OCI-LY7 (cell line): Measurements from ENCODE around the gene DACT2.

Experiments used
- EZH2phosphoT487 ChIP-seq: fragments of 200-600 bp; sonication (generic); IDR thresholded peaks from 2 replicates; pipeline ENCODE4 v1.6.1; 2018; ENCODE audit warnings: low read depth, borderline replicate concordance, mild to moderate bottlenecking, mixed run types, antibody characterized with exemption, low read length, moderate library complexity, mixed read lengths
- TF ChIP-seq, protein P1 (sequence below): fragments of 200-600 bp; sonication (generic); conservative IDR thresholded peaks from 2 replicates; pipeline ENCODE4 v1.5.1; 2014; ENCODE audit warnings: mild to moderate bottlenecking, antibody characterized with exemption, low read length, moderate library complexity, mixed read lengths

GRCh38 chr6:168310403-168310802 is 9.2 kb downstream of the DACT2 start:
- TF ChIP-seq, protein P1, sequence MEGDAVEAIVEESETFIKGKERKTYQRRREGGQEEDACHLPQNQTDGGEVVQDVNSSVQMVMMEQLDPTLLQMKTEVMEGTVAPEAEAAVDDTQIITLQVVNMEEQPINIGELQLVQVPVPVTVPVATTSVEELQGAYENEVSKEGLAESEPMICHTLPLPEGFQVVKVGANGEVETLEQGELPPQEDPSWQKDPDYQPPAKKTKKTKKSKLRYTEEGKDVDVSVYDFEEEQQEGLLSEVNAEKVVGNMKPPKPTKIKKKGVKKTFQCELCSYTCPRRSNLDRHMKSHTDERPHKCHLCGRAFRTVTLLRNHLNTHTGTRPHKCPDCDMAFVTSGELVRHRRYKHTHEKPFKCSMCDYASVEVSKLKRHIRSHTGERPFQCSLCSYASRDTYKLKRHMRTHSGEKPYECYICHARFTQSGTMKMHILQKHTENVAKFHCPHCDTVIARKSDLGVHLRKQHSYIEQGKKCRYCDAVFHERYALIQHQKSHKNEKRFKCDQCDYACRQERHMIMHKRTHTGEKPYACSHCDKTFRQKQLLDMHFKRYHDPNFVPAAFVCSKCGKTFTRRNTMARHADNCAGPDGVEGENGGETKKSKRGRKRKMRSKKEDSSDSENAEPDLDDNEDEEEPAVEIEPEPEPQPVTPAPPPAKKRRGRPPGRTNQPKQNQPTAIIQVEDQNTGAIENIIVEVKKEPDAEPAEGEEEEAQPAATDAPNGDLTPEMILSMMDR = no peak
- no peak for TF ChIP-seq EZH2phosphoT487
